Measurements from ENCODE around the gene LRRC8C.

- TF ChIP-seq CTCF (IDR thresholded peaks at IDR 0.05), result no peak
- no peak for TF ChIP-seq POLR2A (IDR thresholded peaks at IDR 0.05)
Measured at GRCh38 chr1:89754518-89754917, 121.6 kb downstream of the LRRC8C start.

Data from heart left ventricle (tissue), 13 donors.